Bronchial epithelial cell (primary cell): ENCODE measurements around the gene CMKLR1. TPM values are rescaled to one million over a fixed set of nuclear protein-coding genes. Genes with fewer than 3 reads are reported as not detected.

Experiments
- DNase-seq: peaks from one replicate; pipeline ENCODE4 v3.0.0-alpha.2; 2010; ENCODE audit warnings: low read depth
- FAIRE-seq: peaks from 2 replicates; lab custom pipeline; 2011; peaks lifted over from hg19 to GRCh38; lab: Jason Lieb, UNC
- H3K27me3 ChIP-seq: 2 replicates; pipeline ENCODE4 v1.5.1; 2011; ENCODE audit warnings: low read length; ENCODE audit not compliant: control insufficient read depth, insufficient read depth
- H3K36me3 ChIP-seq: 2 replicates; pipeline ENCODE4 v1.5.1; 2011; ENCODE audit warnings: low read length; ENCODE audit not compliant: control insufficient read depth, insufficient read depth
- H3K4me3 ChIP-seq: 2 replicates; pipeline ENCODE4 v1.5.1; 2011; ENCODE audit warnings: mild to moderate bottlenecking, low read depth, low read length, control low read depth
- total RNA-seq: library from RNA; depleted of rRNA; stranded (reverse); fragments of >200 nt; gene quantifications from 2 replicates; pipeline ENCODE4 v1.2.1, GENCODE V29; 2014
- TF ChIP-seq, protein P1 (sequence below): IDR thresholded peaks from 2 replicates; pipeline ENCODE4 v1.5.1; 2011; ENCODE audit warnings: mild to moderate bottlenecking, moderate library complexity, low read length, control low read depth, inconsistent platforms; ENCODE audit not compliant: insufficient read depth, severe bottlenecking

The CMKLR1 gene
- total RNA-seq, 1 donor from 2014 or later: not detected

DNA sequence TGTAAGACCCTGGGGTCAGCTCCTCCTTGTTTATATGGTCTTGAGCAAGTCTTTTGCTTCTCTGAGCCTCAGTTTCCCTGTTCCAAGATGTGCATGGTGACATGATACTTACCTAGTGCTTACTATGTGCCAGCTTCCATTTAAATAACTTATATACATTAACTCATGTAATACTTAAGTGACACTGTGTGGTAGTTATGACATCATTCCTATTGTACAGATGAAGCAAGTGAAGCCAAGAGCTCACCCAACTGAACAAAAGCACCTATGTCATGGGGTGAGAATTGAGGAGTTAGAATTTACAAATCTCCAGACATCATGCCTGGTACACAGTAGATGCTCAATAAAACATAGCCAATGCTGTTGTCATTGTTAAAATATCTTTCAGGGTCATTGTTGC is 41.3 kb upstream of the CMKLR1 start:
- Histone ChIP-seq H3K4me3 (no peak overlapping the region), H3K27me3 (no peaks in the 10 kb centered on the region), H3K36me3 (no peaks in the 10 kb centered on the region)
- DNase-seq: no peak
- FAIRE-seq: no peak
- TF ChIP-seq, protein P1, sequence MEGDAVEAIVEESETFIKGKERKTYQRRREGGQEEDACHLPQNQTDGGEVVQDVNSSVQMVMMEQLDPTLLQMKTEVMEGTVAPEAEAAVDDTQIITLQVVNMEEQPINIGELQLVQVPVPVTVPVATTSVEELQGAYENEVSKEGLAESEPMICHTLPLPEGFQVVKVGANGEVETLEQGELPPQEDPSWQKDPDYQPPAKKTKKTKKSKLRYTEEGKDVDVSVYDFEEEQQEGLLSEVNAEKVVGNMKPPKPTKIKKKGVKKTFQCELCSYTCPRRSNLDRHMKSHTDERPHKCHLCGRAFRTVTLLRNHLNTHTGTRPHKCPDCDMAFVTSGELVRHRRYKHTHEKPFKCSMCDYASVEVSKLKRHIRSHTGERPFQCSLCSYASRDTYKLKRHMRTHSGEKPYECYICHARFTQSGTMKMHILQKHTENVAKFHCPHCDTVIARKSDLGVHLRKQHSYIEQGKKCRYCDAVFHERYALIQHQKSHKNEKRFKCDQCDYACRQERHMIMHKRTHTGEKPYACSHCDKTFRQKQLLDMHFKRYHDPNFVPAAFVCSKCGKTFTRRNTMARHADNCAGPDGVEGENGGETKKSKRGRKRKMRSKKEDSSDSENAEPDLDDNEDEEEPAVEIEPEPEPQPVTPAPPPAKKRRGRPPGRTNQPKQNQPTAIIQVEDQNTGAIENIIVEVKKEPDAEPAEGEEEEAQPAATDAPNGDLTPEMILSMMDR: no peak

DNA sequence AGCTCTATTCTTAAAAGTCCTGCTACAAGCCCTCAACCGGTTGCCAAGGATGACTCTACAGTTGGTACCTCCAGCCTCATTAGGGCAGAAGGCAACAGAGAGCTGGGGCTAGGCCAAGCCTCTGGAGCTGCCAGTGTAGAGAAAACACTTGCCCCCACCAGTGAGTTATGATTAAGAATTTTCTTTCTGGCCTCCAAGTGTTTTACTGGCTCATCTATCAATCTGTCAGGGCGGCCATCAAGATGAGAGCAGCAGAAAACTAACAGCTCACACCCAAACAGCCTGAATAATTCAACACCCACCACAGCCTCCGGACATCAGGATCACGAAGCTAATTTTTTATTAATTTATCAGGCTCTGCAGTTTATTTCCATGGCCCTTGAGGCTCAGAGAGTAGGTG is 40.7 kb upstream of the CMKLR1 start:
- TF ChIP-seq, protein P1: no peak
- Histone ChIP-seq H3K4me3 (no peak overlapping the region), H3K36me3 (no peaks in the 10 kb centered on the region), H3K27me3 (no peaks in the 10 kb centered on the region)
- no peak for DNase-seq
- FAIRE-seq: no peak

DNA sequence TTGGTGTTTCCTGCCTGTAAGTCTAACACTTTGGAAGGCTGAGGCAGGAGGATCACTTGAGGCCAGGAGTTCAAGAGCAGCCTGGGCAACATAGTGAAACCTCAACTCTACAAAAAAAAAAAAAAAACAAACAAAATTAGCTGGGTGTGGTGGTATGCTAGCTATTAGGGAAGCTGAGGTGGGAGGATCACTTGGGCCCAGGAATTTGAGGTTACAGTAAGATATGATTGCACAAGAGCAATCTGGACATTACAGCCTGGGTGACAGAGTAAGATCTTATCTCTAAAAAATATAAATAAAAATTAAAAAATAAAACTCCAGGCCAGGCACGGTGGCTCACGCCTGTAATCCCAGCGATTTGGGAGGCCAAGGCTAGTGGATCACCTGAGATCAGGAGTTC is 39.8 kb upstream of the CMKLR1 start:
- Histone ChIP-seq H3K36me3 (no peaks in the 10 kb centered on the region), H3K4me3 (no peak overlapping the region), H3K27me3 (no peaks in the 10 kb centered on the region)
- FAIRE-seq: no peak
- TF ChIP-seq, protein P1: no peak
- no peak for DNase-seq

DNA sequence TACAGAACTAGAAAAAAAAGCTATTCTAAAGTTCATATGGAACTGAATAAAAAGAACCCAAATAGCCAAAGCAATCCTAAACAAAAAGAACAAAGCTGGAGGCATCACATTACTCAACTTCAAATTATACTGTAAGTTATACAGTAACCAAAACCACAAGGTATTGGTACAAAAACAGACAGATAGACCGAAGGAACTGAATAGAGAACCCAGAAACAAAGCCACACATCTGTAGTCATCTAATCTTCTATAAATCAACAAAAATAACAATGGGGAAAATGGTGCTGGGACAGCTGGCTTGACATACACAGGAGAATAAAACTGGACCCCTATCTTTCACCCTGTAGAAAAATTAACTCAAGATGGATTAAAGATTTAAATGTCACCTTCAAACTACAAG is 38.1 kb upstream of the CMKLR1 start:
- Histone ChIP-seq H3K36me3 (no peaks in the 10 kb centered on the region), H3K27me3 (no peaks in the 10 kb centered on the region), H3K4me3 (no peak overlapping the region)
- no peak for DNase-seq
- TF ChIP-seq, protein P1: no peak
- no peak for FAIRE-seq

DNA sequence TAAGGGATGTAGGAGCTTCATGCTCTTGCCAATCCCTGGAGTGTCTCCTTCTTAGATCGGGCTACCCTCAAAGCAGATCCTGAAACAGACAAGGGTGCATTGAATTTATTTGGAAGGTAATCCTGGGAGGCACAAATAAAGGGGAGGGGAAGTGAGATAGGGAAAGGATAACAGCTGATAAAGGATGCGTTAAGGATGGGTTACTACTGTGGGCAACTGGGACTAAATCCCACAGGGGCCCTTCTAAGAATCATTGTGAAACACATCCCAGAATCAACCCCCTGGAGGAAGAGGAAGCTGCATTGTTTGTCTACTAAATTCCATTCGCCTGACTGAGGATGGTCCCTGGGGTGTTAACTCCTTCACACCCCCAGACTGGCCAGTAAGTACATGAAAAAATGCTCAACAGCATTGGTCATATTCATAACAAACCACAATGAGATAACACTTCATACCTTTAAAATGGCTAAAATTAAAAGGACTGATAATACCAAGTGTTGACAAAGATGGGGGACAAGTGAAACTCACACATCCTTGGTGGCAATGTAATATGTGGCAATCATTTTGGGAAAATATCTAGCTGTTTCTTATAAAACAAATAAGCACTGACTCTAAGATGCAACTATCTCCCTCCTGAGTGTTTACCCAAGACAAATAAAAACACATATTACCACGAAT is 37.0 kb upstream of the CMKLR1 start:
- Histone ChIP-seq H3K4me3 (no peak overlapping the region), H3K27me3 (no peaks in the 10 kb centered on the region), H3K36me3 (no peaks in the 10 kb centered on the region)
- peak; percentile 21 for DNase-seq
- TF ChIP-seq, protein P1: no peak
- FAIRE-seq: no peak
